GM19023 (cell line): Measurements from ENCODE around the gene MAP3K4.

Experiments
- ATAC-seq: cut with Tn5 transposase; IDR thresholded peaks from one replicate; pipeline ENCODE4 v1.9.1; 2021; ENCODE audit warnings: mild to moderate bottlenecking, moderate library complexity; ENCODE audit not compliant: unreplicated experiment

Gene MAP3K4

GRCh38 chr6:161080263-161080970 is 88.8 kb downstream of the MAP3K4 start:
- no peak for ATAC-seq

DNA sequence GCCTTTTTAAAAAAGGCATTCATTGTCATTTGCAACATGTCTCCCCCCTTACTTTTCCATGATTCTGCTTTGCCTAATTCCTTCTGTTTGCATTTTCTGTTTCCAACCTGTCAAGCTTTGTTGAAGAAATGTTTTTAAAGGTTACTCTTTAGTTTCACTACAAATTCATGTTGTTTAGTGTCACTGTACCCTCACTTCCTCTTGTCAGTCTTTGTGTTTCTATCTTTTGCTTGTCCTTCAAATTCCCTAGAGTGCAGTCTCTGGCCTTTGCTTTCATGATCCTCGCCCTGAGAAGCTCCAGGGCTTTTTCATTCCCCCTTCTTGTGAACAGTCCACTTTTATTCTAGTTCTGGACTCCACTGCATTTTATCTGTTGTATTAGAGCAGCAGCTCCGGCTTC is 90.6 kb downstream of the MAP3K4 start:
- ATAC-seq = no peak

DNA sequence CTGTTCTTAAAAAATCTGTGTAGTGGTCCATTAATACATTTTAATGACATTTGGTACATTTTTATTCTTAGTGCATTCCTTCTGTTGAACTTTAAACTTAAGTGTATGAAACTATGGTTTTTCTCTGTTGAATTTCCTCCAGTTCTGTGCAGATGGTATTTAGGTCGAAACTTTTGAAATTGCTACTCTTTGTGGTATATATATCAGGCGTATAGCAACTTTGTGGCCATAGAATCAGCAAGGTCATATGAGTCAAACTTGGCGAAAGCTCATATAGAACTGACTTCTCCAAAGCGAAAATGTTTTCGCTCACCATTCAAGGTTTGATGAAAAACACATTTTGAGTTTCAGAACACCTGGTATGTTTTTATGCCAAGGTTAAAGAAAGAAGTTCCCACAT is 93.7 kb downstream of the MAP3K4 start:
- no peak for ATAC-seq

GRCh38 chr6:161088676-161089328 is 97.2 kb downstream of the MAP3K4 start:
- ATAC-seq = no peak

DNA sequence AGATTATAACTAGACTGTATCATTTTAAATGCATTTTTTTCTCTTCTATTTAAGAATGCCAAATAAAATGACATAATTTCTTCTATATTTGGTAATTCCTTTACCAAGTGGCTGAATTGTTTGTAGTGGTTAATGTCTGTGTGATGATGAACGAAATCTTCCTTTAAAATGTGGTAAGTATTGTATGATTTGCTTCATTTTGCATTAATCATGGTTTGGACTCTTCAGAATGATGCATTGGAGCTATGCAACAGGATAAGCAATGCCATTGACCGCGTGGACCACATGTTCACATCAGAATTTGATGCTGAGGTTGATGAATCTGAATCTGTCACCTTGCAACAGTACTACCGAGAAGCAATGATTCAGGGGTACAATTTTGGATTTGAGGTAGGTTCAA is 99.6 kb downstream of the MAP3K4 start:
- no peak for ATAC-seq

- no peak for ATAC-seq
Measured at GRCh38 chr6:161091972-161092701, 100.6 kb downstream of the MAP3K4 start.

DNA sequence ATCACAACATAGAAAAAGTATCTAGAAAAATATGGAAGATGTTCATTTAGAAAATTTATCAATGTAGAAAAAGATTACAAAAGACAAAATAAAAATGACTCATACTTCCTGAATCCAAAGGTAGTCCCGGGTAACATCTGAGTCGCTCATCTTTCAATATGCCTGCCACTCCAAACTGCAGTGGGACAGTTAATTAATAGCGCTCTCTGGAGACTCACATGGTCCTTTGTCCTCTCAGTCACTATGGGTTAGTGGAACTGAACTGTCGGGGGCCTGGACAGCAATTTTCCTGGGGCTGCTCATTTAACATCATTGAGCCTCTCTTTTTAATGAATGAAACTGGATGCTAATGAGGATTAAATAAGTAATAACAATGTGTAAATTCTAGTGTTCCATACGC is 103.4 kb downstream of the MAP3K4 start:
- ATAC-seq = no peak

- ATAC-seq = no peak
Measured at GRCh38 chr6:161095916-161096315, 104.3 kb downstream of the MAP3K4 start.

DNA sequence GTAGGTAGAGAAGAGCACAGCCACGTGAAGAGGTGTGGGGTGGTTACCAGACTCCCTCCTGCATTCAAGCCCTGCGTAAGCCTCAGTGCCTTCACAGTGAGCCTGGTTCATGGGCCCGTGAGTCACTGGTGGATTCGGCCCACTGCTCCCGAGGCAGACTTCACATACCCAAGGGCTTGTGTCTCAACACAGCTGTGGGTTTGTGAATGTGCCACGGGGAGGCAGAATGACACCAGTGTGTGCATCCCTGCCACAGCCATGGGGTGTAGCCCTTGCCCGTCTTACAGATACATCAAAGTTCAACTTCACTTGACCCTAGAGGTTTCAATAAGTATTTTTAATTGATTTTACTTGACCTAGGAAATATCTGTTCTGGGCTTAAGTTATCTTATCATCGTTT is 108.5 kb downstream of the MAP3K4 start:
- ATAC-seq = no peak

- no peak for ATAC-seq
Measured at GRCh38 chr6:161101517-161101916, 109.9 kb downstream of the MAP3K4 start.

DNA sequence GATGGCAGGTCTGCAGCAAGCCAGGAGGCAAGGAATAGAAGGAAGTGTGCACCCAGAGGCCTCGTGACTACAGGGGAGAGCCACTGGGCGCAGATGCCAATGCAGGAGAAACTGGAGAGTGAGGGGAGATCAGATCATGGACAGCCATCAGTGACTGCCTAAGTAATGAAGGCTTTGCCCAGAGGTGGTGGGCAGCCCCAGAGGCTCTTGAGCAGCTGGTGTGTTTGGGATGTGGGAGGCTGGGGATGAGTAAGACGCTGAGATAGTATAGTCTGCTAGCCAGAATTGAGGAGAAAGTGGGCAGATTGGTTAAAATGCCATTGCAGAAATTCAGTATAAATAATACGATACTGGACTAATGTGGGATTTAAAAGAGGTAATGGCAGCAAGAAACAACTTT is 111.9 kb downstream of the MAP3K4 start:
- ATAC-seq = no peak

- ATAC-seq = no peak
Measured at GRCh38 chr6:161104966-161105365, 113.4 kb downstream of the MAP3K4 start.

GRCh38 chr6:161105408-161105807 is 113.8 kb downstream of the MAP3K4 start:
- ATAC-seq = no peak

GRCh38 chr6:161107779-161108730 is 116.5 kb downstream of the MAP3K4 start:
- ATAC-seq = no peak

DNA sequence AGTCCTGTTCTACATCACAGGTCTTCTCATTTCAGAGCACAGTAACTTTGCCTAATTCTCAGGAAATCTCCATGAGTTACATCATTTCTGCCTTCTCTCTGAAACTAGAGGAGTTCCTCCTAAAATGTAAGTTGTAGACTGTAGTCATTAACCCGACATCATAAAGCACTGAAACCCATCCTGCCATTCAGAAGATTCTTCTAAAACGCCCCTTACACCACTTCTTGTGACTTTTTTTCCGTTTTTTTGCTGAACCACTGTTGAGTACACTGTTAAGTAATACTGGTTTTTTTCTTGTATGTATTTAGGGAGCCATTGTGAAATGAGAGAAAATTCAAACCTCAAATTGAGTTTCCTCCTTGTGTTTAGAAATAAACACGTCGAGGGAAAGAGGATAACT is 117.3 kb downstream of the MAP3K4 start:
- no peak for ATAC-seq

- no peak for ATAC-seq
Measured at GRCh38 chr6:161109366-161109765, 117.8 kb downstream of the MAP3K4 start.

DNA sequence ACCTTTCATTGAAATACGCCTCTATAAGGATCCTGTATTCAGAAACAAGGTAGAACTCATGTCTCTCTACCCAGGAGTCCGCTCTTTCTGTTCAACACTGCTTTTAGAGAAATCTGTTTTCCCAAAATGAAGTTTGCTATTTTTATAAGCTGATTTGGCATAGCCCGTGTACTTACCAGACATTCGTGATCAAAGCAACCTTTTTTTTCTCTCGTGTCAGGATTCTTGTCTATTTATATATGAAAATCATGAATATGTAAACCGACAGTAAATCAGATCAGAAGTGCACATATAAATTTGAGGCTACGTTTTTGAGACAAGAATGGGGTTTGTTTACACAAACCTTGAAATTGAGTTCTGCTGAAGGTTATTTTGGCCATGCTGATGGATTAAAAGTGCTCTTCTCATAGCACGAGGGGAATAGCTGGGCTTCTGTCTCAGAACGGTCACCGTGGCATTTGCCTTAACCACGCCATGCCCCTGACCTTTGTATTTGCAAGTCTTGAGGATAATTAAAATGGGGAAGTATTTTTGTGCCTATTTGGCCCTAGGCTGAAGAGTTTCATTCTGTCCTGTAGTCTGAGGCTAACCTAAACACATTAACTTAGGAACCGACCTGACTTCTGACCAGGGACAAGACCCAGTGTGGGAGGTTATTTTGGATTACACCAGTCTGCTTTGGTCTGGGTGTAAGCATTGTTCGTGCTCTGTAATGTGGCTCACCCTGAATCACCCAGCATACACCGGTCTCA is 118.6 kb downstream of the MAP3K4 start:
- no peak for ATAC-seq

DNA sequence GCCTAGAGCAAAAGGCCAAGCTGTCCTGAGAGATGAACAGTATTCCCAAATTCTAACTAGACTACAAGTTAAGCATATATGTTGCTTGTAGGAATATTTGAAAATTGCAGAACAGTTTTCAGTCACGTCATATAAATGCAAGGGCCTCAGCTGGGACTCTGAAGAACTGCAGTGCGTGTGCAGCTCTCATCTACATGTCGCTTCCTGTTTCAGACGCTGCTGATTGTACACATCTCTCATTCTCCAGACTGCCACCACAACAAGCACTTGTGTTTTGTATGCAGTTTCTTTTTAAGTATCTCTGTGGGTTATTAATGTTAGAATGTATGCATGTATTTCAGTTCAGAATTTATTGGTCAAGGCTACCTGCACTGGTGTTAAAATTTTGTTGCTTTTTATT is 119.7 kb downstream of the MAP3K4 start:
- no peak for ATAC-seq

GRCh38 chr6:161115468-161115867 is 123.9 kb downstream of the MAP3K4 start:
- no peak for ATAC-seq

- no peak for ATAC-seq
Measured at GRCh38 chr6:161116554-161116953, 125.0 kb downstream of the MAP3K4 start.
